GM12878 (cell line): ENCODE measurements around the gene PLEKHH1. TPM values are rescaled to one million over a fixed set of nuclear protein-coding genes. Genes with fewer than 3 reads are reported as not detected.

ENCODE experiments used
- BCL11A ChIP-seq: IDR thresholded peaks from 2 replicates; pipeline ENCODE4 v1.6.1; 2011; ENCODE audit warnings: low read depth, low read length
- CUX1 ChIP-seq: IDR thresholded peaks from 2 replicates; pipeline ENCODE4 v1.6.1; 2012; ENCODE audit warnings: improper control_type of control experiment, low read depth, low read length; ENCODE audit not compliant: insufficient replicate concordance
- KLF5 ChIP-seq: fragments of 450-650 bp; IDR thresholded peaks from 2 replicates; pipeline ENCODE4 v1.6.1; 2014; ENCODE audit warnings: mild to moderate bottlenecking; ENCODE audit not compliant: partially characterized antibody
- RBBP5 ChIP-seq: fragments of 200-600 bp; sonication (generic); conservative IDR thresholded peaks from 2 replicates; pipeline ENCODE4 v1.6.1; 2016
- STAT1 ChIP-seq: fragments of 450-650 bp; conservative IDR thresholded peaks from 2 replicates; pipeline ENCODE4 v1.6.1; 2014; ENCODE audit warnings: antibody characterized with exemption, mild to moderate bottlenecking
- TCF3 ChIP-seq: IDR thresholded peaks from 2 replicates; pipeline ENCODE4 v1.6.1; 2012; ENCODE audit warnings: low read depth, mild to moderate bottlenecking, low read length, borderline replicate concordance; ENCODE audit not compliant: insufficient read depth
- USF1 ChIP-seq: IDR thresholded peaks from 2 replicates; pipeline ENCODE4 v1.6.1; 2011; ENCODE audit warnings: borderline replicate concordance, low read depth, mild to moderate bottlenecking, moderate library complexity, mixed read lengths, low read length; ENCODE audit not compliant: insufficient read depth; ENCODE audit errors: extremely low read length
- ZNF207 ChIP-seq: fragments of 450-650 bp; IDR thresholded peaks from 2 replicates; pipeline ENCODE4 v1.6.1; 2014; ENCODE audit warnings: antibody characterized with exemption, mild to moderate bottlenecking, borderline replicate concordance
- ZNF592 ChIP-seq: fragments of 450-650 bp; IDR thresholded peaks from 2 replicates; pipeline ENCODE4 v1.6.1; 2017; ENCODE audit warnings: mild to moderate bottlenecking, moderate library complexity
- polyA plus RNA-seq, 11 experiments: library from polyadenylated mRNA; depleted of rRNA in 4 of 11; unstranded in 6 of 11; stranded (reverse) in 5 of 11; fragments of >200 nt; fragmentation: Nextera tagmentation in 4 of 11; fragmentation: Illumina TruSeq in 1 of 11; extraction: Ambion mirVana in 4 of 11; extraction: Trizol in 1 of 11; gene quantifications; 1 replicate in 1 of 11; 2 replicates in 10 of 11; pipeline versions ENCODE4 v1.2.1 to v1.2.3, GENCODE V29; 2011 to 2016; ENCODE audit warnings: inconsistent platforms in 2 of 11, missing spikeins in 2 of 11, low read depth in 1 of 11
- total RNA-seq, 4 experiments: library from RNA; depleted of rRNA in 3 of 4; stranded (reverse); fragments of >200 nt in 3 of 4; fragmentation: Illumina TruSeq in 1 of 4; extraction: Trizol in 1 of 4; gene quantifications; 2 replicates each; pipeline versions ENCODE4 v1.2.1 to v1.2.3, GENCODE V29; 2013 to 2021
- TF ChIP-seq, protein P1 (sequence below): fragments of 450-650 bp; IDR thresholded peaks from 2 replicates; pipeline ENCODE4 v1.6.1; 2017; ENCODE audit warnings: mild to moderate bottlenecking, moderate library complexity
- TF ChIP-seq, protein P2 (sequence below): IDR thresholded peaks from 2 replicates; pipeline ENCODE4 v1.6.1; 2011; ENCODE audit warnings: low read depth, mild to moderate bottlenecking, low read length, moderate library complexity, borderline replicate concordance; ENCODE audit errors: extremely low read depth

The PLEKHH1 gene
- total and polyA plus RNA-seq, 10 of the 15 experiments (the other 5 are each of a cell fraction or from before 2014, with no cell fraction given), result 0.11 to 0.95 (median 0.41) TPM

GRCh38 chr14:67487937-67488893 lies 44.9 kb upstream of the PLEKHH1 start, which contains the start of gene TMEM229B (continued):
- TF ChIP-seq, protein P1, sequence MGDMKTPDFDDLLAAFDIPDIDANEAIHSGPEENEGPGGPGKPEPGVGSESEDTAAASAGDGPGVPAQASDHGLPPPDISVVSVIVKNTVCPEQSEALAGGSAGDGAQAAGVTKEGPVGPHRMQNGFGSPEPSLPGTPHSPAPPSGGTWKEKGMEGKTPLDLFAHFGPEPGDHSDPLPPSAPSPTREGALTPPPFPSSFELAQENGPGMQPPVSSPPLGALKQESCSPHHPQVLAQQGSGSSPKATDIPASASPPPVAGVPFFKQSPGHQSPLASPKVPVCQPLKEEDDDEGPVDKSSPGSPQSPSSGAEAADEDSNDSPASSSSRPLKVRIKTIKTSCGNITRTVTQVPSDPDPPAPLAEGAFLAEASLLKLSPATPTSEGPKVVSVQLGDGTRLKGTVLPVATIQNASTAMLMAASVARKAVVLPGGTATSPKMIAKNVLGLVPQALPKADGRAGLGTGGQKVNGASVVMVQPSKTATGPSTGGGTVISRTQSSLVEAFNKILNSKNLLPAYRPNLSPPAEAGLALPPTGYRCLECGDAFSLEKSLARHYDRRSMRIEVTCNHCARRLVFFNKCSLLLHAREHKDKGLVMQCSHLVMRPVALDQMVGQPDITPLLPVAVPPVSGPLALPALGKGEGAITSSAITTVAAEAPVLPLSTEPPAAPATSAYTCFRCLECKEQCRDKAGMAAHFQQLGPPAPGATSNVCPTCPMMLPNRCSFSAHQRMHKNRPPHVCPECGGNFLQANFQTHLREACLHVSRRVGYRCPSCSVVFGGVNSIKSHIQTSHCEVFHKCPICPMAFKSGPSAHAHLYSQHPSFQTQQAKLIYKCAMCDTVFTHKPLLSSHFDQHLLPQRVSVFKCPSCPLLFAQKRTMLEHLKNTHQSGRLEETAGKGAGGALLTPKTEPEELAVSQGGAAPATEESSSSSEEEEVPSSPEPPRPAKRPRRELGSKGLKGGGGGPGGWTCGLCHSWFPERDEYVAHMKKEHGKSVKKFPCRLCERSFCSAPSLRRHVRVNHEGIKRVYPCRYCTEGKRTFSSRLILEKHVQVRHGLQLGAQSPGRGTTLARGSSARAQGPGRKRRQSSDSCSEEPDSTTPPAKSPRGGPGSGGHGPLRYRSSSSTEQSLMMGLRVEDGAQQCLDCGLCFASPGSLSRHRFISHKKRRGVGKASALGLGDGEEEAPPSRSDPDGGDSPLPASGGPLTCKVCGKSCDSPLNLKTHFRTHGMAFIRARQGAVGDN, result no peak
- TF ChIP-seq ZNF592 (no peak), STAT1 (0 out of 2 replicates have a peak, but pooled peaks have one; percentile 52), KLF5 (no peak), TCF3 (peak; percentile 94), USF1 (no peak), ZNF207 (0 out of 2 replicates have a peak, but pooled peaks have one; percentile 20), CUX1 (peak; percentile 72), RBBP5 (peak; percentile 61; the same call in 1 of the 2 replicates), BCL11A (peak; percentile 99)
- TF ChIP-seq, protein P2, sequence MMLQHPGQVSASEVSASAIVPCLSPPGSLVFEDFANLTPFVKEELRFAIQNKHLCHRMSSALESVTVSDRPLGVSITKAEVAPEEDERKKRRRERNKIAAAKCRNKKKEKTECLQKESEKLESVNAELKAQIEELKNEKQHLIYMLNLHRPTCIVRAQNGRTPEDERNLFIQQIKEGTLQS, result no peak
